ENCODE data around the gene SH3GL2.

The SH3GL2 gene

GRCh38 chr9:17611917-17612316, 33.1 kb downstream of the SH3GL2 start:
- DNase-seq: no peak

DNA sequence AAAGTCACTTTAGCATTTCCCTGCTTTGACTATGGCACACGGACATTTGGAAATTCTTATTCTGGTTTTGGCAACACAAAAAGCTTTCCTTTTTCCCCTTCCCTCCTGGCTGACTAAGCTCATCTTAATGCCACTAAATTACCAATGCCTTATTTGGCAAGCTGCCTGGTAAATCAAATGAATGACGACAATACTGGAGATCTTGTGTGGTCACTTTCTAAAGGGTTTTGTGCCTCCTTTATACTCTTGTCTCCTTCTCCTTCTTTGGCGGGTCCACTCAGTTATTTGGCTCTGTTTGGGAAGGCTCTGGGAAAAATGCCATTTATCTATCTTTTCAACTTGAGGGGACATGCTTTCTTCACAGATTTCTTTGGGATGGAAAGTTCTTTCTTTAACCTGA, 34.9 kb downstream of the SH3GL2 start:
- DNase-seq: no peak

DNA sequence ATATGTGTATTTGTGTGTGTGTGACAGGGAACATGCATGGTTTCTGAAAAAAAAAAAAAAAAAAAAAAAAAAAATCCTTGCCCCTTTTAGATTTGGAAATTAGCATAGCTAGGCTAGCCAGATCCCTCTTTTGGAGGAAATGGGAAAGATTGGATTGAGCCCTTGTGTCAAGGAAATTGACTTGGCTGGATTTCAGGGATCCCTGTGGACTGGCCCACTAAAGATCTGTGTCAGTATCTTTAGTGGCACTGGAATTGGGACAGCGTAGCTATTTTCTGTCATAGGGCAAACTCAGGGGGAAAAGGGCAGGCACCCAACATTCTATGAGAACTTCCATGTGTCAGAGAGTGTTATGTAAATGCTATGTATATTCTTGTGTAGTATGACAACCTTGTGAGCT, 35.4 kb downstream of the SH3GL2 start:
- no peak for DNase-seq

DNA sequence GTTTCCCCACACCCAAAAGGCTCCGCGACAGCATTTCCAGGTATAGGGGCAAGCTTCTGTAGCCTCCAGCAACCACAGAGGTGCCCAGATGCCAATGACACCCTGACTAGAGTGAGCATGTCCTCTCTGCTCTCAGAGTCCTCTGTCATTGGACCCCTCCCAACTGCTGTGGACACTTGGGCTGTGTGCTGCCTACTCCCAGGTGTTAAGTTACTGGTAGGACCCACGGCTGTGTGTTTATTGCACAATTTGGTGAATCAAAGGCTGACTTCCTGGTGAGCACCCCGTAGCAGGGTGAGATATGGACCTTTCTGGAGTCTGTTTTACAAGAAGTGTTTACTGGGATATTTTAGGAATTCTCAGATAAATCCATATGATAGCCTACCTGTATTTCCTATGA, 36.0 kb downstream of the SH3GL2 start:
- DNase-seq: no peak

DNA sequence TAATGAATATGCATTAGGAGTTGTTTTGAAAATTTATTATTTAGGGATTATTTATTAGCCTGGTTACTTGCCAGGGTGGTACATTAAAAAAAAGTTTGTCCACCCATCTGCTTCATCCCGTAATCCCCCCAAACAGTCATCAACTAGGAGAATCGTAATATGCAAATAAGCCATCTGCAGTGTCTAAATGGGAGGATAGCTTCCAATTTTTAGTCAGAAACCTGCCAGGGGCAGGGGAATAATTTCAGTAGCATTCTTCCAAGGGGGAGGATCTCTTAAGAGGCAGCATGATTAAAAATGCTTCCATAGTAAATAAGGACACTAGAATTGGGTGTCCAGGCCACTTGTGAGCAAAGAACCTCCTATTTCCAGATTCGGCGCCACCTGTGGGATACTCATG, 43.3 kb downstream of the SH3GL2 start:
- no peak for DNase-seq

GRCh38 chr9:17622749-17623148, 43.9 kb downstream of the SH3GL2 start:
- DNase-seq: no peak

DNA sequence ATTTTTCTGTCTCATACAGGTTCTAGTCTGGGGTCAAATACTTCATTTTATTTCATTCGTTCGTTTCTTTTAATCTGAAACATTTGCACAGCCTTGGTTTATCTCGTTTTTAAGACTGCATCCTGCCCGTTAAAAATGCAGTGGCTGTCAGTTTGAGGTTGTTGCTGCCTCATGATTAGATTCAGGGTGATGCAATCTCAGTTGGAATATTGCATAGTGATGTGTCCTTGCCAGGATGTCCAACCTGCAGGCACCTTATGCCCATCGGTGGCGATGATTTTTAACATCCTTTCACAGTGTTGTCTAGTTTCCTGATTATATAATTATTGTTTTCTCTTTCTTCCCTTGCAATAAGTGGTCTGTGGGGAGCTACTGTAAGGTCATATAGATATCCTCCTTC, 45.1 kb downstream of the SH3GL2 start:
- DNase-seq: no peak

DNA sequence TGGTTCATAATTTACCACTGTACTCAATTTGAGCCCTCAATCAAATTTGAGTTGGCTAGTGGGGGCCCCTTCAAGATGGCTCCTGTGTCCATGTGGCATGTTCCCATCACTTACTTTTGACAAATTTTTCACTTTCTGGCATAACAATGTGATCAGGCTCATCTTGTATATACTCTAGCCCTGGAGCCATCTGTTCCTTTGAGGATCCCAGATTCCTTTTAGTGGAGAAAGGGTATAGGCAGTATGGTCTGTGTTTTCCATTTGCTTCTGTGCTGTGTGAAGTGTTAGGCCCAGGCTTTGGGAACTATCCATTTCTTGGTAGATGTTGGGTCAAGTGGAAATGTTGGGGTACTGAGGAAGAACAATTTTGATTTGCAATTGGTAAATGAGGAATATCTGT, 45.7 kb downstream of the SH3GL2 start:
- no peak for DNase-seq

DNA sequence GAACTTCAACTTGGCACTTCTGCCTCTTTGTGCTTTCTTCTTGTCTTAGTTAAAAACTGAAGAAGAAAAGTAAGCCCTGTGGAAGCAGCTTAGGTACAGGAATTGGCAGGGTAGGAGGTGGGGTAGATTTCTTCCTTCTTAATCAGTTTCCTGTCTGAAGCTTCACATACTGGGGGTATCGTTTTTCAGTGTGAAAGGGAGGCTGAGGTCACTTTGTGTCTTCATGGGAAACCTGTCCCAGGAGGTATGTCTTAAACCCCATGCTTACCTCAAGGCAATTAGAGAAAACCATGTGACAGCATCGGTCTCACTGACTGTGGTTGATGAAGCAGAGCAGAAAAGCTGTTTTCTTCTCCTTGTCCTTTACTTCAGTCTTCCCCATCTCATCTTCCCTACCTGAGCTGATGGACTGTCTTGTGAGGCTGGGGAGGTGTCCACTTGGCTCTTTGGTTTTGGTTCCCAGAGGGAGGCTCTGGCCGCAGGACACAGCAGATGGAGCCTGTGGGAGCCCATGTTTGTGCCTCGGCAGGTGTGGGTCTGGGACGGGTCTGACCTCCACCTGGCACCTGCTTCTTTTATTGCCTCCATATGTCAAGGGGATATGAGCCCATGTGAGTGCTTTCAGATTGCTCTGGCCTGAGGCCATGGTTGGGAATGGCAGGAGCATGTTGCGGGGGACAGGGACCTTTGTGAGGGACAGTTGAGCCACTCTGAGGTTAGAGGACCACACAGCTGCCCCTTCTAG, 47.0 kb downstream of the SH3GL2 start:
- DNase-seq: no peak

GRCh38 chr9:17627641-17628040, 48.8 kb downstream of the SH3GL2 start:
- no peak for DNase-seq

GRCh38 chr9:17628624-17629023, 49.8 kb downstream of the SH3GL2 start:
- no peak for DNase-seq

- no peak for DNase-seq
Measured at GRCh38 chr9:17630531-17630949, 51.7 kb downstream of the SH3GL2 start.

GRCh38 chr9:17631396-17631795, 52.5 kb downstream of the SH3GL2 start:
- DNase-seq: no peak

- DNase-seq: no peak
Measured at GRCh38 chr9:17632994-17633393, 54.1 kb downstream of the SH3GL2 start.

DNA sequence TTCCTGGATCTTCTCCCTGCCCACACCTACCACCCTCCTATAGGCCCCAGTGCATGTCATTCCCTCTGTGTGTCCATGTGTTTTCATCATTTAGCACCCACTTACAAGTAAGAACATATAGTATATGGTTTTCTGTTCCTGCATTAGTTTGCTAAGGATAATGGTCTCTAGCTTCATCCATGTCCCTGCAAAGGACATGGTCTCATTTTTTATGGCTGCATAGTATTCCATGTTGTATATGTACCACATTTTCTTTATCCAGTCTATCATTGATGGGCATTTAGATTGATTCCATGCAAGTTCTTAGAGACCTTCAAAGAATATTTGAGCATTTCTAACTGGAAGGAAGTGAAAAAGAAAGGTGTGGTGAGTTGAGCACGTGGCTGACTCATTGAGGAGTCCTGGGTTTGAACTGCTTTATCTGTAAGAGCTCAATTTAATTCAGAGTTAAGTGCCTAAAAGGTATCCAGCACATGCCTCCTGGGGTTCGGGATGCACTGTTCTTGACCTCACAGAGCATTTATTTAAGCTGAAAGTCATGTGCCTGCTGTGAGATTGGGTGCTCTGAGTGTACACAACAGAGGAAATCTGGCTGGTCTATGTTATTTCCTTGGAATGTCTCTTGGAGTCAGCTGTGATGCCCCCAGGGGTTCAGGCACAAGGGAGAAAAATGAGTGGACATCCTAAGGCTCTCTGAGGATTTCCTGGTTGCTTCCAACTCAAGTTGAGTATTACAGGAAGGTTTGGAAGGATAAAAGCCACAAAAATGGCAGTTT, 56.4 kb downstream of the SH3GL2 start:
- no peak for DNase-seq

DNA sequence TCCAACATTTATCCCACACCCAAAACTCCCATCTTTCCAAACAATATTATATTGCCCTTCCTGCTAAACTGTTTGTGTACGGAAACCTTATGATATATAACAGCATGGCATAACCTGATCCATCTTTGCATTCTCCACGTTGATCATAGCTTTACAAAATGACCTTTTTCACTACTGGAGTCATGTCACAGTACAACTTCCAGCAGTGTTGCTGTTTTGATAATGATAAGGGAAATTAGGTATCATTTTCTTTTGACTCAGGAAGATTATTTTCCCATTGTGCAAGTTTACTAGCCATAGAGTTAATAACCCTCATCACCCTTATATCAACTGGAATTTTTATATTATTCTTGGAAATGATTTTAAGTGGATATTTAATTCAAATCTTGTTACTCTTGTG, 57.5 kb downstream of the SH3GL2 start:
- no peak for DNase-seq

- DNase-seq: no peak
Measured at GRCh38 chr9:17636821-17637220, 58.0 kb downstream of the SH3GL2 start.

DNA sequence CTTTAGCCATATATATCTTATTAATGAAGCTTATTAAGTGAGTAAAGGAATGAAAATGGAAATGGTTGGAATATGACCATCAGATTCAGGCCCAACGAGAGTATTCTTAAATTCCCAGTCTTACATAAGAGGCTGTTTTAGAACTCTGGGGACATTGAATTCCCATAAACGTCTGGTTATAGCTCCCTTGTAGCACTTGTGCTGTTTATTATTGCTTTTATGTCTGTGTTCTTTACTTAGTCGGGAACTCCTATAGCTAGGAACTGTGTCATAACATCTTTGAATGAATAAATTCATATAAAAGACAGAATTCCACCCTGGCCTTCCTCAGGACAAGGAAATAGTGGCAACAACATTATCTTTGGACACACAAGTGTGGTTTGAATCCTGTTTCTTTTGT, 58.4 kb downstream of the SH3GL2 start:
- DNase-seq: no peak

GRCh38 chr9:17648516-17648915, 69.7 kb downstream of the SH3GL2 start:
- no peak for DNase-seq

- no peak for DNase-seq
Measured at GRCh38 chr9:17651725-17652124, 72.9 kb downstream of the SH3GL2 start.

DNA sequence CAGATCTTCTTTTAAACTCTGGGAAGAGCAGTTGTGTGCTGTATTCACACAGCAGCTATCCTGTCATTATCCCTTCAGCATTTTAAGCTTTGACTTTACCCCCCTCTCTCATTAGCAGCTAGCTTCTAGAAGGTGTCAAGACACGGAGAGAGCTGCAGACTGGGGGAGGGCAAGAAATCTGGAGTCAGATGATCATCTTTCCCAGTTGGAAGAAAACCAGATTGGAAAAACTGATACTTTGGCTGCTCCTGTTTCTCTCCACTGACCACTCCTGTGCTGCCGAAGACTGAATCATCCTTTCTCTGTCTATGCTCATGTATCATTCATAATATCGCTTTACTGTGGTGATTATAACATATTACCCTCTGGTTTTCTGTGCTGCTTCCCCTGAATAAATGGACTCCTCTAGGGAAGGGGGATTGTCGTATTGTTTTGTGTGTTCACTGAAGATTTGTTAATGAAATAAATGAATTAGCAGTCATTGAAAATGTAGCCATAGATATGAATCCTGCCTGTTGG, 75.1 kb downstream of the SH3GL2 start:
- no peak for DNase-seq

DNA sequence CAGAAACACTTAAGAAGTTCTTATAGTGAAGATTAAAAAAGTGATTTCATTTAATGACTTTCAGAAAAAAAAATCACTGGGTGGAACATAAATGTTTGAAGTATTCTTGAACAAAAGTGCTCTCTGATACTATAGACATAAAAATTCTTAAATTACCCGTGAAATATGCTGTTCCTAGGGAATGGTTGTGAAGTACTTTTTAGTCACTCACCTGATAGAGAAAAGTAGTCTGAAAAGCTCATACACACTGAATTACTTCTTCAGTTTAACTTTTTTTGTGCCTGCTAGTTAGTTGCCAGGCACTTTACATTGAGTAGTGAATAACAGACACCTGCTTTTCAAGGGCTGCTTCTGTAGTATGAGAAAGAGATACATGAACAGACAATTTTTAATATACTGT, 78.0 kb downstream of the SH3GL2 start:
- no peak for DNase-seq

GRCh38 chr9:17658237-17658636, 79.4 kb downstream of the SH3GL2 start:
- DNase-seq: no peak

DNA sequence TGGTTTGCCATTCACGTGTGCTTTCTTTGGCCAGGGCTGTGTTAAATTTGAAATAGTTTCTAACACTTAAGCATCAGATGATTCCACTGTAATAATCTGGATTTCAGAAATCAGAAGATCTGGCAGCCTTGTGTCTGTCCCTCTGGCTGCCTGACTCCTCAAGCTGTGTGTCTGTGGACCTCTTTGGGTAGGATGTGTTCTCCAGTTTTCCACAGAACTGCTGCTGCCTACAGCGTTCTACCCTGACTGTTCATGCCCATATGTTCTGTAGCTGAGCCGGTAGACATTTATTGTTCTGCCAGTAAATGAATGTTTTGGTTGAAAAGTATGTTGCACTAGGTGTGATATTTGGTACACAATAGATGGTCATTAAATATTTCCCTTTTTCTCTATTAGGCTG, 81.3 kb downstream of the SH3GL2 start:
- DNase-seq: no peak

All from stimulated activated naive CD4-positive, alpha-beta T cell (primary cell).